Progenitor cell of endocrine pancreas (in vitro differentiated cells): ENCODE measurements around the gene GSTO1. TPM values are rescaled to one million over a fixed set of nuclear protein-coding genes. Genes with fewer than 3 reads are reported as not detected.

ENCODE experiments used
- DNase-seq: peaks from one replicate; pipeline ENCODE4 v3.0.0; 2021; ENCODE audit warnings: low spot score; ENCODE audit not compliant: unreplicated experiment
- H3K27ac Mint-ChIP-seq: 2 replicates; pipeline ENCODE4 v1.8.0; 2021; ENCODE audit warnings: mild to moderate bottlenecking, moderate library complexity, mixed read lengths
- H3K27me3 Mint-ChIP-seq: 2 replicates; pipeline ENCODE4 v1.8.0; 2021; ENCODE audit warnings: mixed read lengths
- H3K36me3 Mint-ChIP-seq: 2 replicates; pipeline ENCODE4 v1.8.0; 2022; ENCODE audit warnings: mixed read lengths; ENCODE audit not compliant: insufficient read depth
- H3K4me1 Mint-ChIP-seq: 2 replicates; pipeline ENCODE4 v1.8.0; 2021; ENCODE audit warnings: low read depth, mixed read lengths
- H3K4me3 Mint-ChIP-seq: 2 replicates; pipeline ENCODE4 v1.8.0; 2021; ENCODE audit warnings: low read depth, mild to moderate bottlenecking, moderate library complexity, mixed read lengths
- H3K9me3 Mint-ChIP-seq: 2 replicates; pipeline ENCODE4 v1.8.0; 2021; ENCODE audit warnings: low read depth, mixed read lengths
- total RNA-seq: library from RNA; stranded (reverse); gene quantifications from 2 replicates; pipeline ENCODE4 v1.2.1, GENCODE V29; 2021
- TF ChIP-seq, protein P1 (sequence below): fragments of 200-600 bp; sonication (generic); IDR thresholded peaks from one replicate; pipeline ENCODE4 v1.5.0; 2021; ENCODE audit warnings: antibody characterized with exemption, mild to moderate bottlenecking; ENCODE audit not compliant: unreplicated experiment

Gene GSTO1
- total RNA-seq, 1 donor from 2014 or later = 107 TPM

DNA sequence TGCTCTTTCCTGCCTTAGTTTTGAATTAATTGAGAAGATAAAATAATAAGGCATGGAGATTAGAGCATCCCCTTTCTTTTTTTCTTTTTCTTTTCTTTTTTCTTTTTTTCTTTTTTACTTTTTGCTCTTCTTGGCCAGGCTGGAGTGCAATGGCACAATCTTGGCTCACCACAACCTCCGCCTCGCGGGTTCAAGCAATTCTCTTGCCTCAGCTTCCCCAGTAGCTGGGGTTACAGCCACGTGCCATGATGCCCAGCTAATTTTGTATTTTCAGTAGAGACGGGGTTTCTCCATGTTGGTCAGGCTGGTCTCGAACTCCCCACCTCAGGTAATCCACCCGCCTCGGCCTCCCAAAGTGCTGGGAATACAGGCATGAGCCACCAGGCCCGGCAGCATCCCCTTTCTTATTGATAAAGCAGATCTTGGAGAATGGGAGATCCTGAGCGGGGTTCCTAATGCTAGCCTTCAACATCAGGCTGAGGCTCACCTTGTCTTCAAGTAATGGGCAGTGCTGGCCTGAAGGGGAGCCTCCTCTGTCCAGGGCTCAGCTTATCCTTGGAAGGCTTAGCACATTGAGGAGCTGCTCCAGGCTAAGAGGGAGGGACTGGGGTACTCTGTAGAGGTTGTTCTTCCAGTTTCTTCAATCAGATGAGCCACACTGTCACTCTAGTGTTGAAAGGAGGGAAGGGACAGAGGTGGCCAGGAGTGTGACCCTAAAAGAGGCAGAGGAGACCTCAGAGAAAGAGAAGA lies 42.2 kb downstream of the GSTO1 start:
- Mint-ChIP-seq H3K27ac (peak overlapping the region; percentile 90), H3K9me3 (no peaks in the 10 kb centered on the region), H3K4me1 (no peaks in the 10 kb centered on the region), H3K4me3 (no peak overlapping the region), H3K36me3 (no peaks in the 10 kb centered on the region), H3K27me3 (peaks cover 3% of the 10 kb centered on the region)
- TF ChIP-seq, protein P1, sequence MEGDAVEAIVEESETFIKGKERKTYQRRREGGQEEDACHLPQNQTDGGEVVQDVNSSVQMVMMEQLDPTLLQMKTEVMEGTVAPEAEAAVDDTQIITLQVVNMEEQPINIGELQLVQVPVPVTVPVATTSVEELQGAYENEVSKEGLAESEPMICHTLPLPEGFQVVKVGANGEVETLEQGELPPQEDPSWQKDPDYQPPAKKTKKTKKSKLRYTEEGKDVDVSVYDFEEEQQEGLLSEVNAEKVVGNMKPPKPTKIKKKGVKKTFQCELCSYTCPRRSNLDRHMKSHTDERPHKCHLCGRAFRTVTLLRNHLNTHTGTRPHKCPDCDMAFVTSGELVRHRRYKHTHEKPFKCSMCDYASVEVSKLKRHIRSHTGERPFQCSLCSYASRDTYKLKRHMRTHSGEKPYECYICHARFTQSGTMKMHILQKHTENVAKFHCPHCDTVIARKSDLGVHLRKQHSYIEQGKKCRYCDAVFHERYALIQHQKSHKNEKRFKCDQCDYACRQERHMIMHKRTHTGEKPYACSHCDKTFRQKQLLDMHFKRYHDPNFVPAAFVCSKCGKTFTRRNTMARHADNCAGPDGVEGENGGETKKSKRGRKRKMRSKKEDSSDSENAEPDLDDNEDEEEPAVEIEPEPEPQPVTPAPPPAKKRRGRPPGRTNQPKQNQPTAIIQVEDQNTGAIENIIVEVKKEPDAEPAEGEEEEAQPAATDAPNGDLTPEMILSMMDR = no peak
- DNase-seq = no peak

- peak; percentile 26 for DNase-seq
- peaks cover under 1% of the 10 kb centered on the region for H3K27me3 Mint-ChIP-seq
These were observed 43.3 kb downstream of the GSTO1 start for GRCh38 chr10:104297697-104298660.

DNA sequence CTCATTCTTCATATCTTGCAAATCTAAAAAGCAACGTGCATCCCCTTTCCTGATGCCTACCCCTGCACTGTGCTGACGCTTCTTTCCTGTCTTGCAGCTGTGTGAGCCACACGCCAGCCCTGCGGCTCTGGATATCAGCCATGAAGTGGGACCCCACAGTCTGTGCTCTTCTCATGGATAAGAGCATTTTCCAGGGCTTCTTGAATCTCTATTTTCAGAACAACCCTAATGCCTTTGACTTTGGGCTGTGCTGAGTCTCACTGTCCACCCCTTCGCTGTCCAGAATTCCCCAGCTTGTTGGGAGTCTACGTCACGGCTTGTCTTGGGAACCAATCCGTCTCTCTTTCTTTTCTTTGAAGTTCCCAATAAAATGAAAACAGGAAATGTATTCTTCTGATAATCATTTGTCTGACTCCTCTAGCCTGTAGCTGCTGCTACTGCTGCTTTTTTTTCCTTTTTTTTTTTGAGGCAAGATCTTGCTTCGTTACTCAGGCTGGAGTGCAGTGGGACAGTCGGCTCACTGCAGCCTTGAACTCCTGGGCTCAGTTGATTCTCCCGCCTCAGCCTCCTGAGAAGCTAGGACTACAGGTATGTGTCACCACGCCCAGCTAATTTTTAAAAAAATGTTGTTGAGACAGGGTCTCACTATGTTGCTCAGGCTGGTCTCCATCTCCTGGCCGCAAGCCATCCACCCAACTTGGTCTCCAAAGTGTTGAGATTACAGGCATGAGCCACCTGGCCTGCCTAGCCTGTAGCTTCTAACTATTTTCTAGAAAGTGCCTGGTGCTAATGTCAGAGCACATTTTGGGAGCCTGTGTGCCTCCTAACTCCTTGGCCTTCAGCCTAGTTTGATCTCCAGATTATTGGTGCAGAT lies 44.6 kb downstream of the GSTO1 start:
- Mint-ChIP-seq H3K4me1 (no peaks in the 10 kb centered on the region), H3K27me3 (no peaks in the 10 kb centered on the region), H3K27ac (no peak overlapping the region)

More at GRCh38 chr10:104297697-104298660, 43.3 kb downstream of the GSTO1 start:
- Mint-ChIP-seq H3K9me3 (peaks cover under 1% of the 10 kb centered on the region), H3K4me3 (no peak overlapping the region), H3K36me3 (no peaks in the 10 kb centered on the region), H3K27ac (no peak overlapping the region), H3K4me1 (no peaks in the 10 kb centered on the region)
- TF ChIP-seq, protein P1 = peak; percentile 56

GRCh38 chr10:104300002-104300735 lies 45.5 kb downstream of the GSTO1 start:
- Mint-ChIP-seq H3K4me3 (no peak overlapping the region), H3K27ac (peak overlapping the region; percentile 70), H3K36me3 (peaks cover 3% of the 10 kb centered on the region), H3K4me1 (no peaks in the 10 kb centered on the region), H3K9me3 (peaks cover 5% of the 10 kb centered on the region), H3K27me3 (no peaks in the 10 kb centered on the region)
- TF ChIP-seq, protein P1 = no peak
- DNase-seq = no peak

More for the DNA sequence above, 44.6 kb downstream of the GSTO1 start:
- Mint-ChIP-seq H3K9me3 (peaks cover 5% of the 10 kb centered on the region), H3K4me3 (no peak overlapping the region), H3K36me3 (peaks cover 3% of the 10 kb centered on the region)
- TF ChIP-seq, protein P1 = no peak
- no peak for DNase-seq
